ENCODE data around the gene RBM20. TPM values are rescaled to one million over a fixed set of nuclear protein-coding genes. Genes with fewer than 3 reads are reported as not detected.

Gene RBM20
- total and polyA plus RNA-seq, 2 experiments from 2014 or later = 0.05 to 0.17 TPM

DNA sequence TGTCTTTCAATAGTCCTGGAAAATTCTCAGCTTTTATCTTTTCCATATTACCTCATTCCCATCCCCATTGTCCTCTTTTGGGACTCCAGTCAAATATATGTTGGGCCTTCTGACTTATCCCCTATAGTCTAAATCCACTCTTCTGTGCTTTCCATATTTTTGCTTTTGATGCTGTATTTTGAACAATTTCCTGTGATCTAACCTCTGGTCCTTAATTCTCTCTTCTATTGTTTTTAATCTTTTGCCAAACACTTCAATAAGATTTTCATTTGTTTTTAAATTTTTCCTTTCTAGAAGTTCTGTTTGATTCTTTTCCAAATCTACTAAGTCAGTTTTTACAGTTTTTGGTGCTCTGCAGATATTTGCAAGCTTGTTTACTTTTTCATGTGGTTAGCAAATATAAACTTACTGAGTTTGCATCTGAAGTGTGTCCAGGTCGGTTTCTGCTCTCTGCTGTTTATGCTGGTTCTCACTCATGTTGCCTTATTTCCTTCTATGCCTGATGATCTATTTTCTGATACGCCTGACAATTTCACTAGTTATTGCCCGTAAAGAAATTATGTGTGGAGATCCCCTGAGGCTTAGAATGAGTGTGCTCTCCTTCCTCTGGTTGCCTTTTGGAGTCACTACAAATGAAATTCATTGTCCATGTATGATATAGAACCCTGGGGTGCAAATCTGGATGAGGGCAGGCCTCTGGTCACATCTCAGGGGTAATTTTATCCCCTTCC lies 110.4 kb downstream of the RBM20 start (continued):
- no peak for TF ChIP-seq ZNF462 (CRISPR knock-in tag; IDR thresholded peaks at IDR 0.05)
- TF ChIP-seq STAT1 (IDR thresholded peaks at IDR 0.05; ENCODE audit: unreplicated experiment) = no peak
- TF ChIP-seq, protein P1, sequence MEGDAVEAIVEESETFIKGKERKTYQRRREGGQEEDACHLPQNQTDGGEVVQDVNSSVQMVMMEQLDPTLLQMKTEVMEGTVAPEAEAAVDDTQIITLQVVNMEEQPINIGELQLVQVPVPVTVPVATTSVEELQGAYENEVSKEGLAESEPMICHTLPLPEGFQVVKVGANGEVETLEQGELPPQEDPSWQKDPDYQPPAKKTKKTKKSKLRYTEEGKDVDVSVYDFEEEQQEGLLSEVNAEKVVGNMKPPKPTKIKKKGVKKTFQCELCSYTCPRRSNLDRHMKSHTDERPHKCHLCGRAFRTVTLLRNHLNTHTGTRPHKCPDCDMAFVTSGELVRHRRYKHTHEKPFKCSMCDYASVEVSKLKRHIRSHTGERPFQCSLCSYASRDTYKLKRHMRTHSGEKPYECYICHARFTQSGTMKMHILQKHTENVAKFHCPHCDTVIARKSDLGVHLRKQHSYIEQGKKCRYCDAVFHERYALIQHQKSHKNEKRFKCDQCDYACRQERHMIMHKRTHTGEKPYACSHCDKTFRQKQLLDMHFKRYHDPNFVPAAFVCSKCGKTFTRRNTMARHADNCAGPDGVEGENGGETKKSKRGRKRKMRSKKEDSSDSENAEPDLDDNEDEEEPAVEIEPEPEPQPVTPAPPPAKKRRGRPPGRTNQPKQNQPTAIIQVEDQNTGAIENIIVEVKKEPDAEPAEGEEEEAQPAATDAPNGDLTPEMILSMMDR (conservative IDR thresholded peaks at IDR 0.05; ENCODE audit: low read depth in 2 of 2) = no peak

- ATAC-seq = no peak
- no peaks in the 10 kb centered on the region for H4K20me1 ChIP-seq (replicated peaks; ENCODE audit: insufficient read depth)
- H3K27me3 ChIP-seq (ENCODE audit: insufficient read depth) = no peaks in the 10 kb centered on the region
- no peak overlapping the region for H3K27ac Mint-ChIP-seq
- H3K79me2 ChIP-seq (replicated peaks; ENCODE audit: insufficient read depth) = no peaks in the 10 kb centered on the region
- H3K4me1 ChIP-seq (ENCODE audit: insufficient read depth) = no peaks in the 10 kb centered on the region
- no peak overlapping the region for H3K4me3 Mint-ChIP-seq
- no peak overlapping the region for H3K4me3 ChIP-seq
- no peak for DNase-seq (ENCODE audit: low spot score)
- H2AFZ ChIP-seq = no peak overlapping the region
- no peaks in the 10 kb centered on the region for H3K9me3 Mint-ChIP-seq
- H3K36me3 ChIP-seq (ENCODE audit: insufficient read depth) = no peaks in the 10 kb centered on the region
- peaks cover 6% of the 10 kb centered on the region; the same call in 1 of the 2 replicates for H3K9me2 ChIP-seq (ENCODE audit: insufficient read depth)
- H3K4me2 ChIP-seq = no peak overlapping the region
- no peak overlapping the region for H3K27ac ChIP-seq (ENCODE audit: low read depth)
- no peaks in the 10 kb centered on the region for H3K4me1 Mint-ChIP-seq
- H3F3A ChIP-seq (replicated peaks; ENCODE audit: low read depth) = no peaks in the 10 kb centered on the region
- no peaks in the 10 kb centered on the region for H3K36me3 Mint-ChIP-seq (ENCODE audit: low read depth)
- H3K27me3 Mint-ChIP-seq (ENCODE audit: insufficient read depth, low read depth, poor library complexity) = peaks cover 6% of the 10 kb centered on the region
- TF ChIP-seq STAT1 (IDR thresholded peaks at IDR 0.05; ENCODE audit: unreplicated experiment) (no peak), JUNB (IDR thresholded peaks at IDR 0.05; ENCODE audit: unreplicated experiment) (no peak), EZH2 (IDR thresholded peaks at IDR 0.05; ENCODE audit: low read depth, unreplicated experiment) (no peak), CREB1 (CRISPR knock-in tag; IDR thresholded peaks at IDR 0.05; ENCODE audit: low read depth) (no peak), EZH2phosphoT487 (IDR thresholded peaks at IDR 0.05; ENCODE audit: unreplicated experiment) (no peak), POLR2AphosphoS5 (IDR thresholded peaks at IDR 0.05; ENCODE audit: low read depth) (no peak), ZNF331 (CRISPR knock-in tag; IDR thresholded peaks at IDR 0.05; ENCODE audit: low read depth) (no peak)
Measured at GRCh38 chr10:110755781-110756180, 111.6 kb downstream of the RBM20 start.

Data from GM23338 (cell line).